Body of pancreas (tissue), 4 donors: ENCODE data around the gene ETV5.

ENCODE experiments used
- CTCF ChIP-seq, 7 experiments: fragments of 450-650 bp in 4 of 7; fragments of 200-600 bp in 3 of 7; sonication (generic) in 3 of 7; IDR thresholded peaks; one replicate each; pipeline ENCODE4 v1.5.1; 2016 to 2019; ENCODE audit warnings: antibody characterized with exemption in 7 of 7
- POLR2A ChIP-seq, 3 donors: fragments of 450-650 bp; IDR thresholded peaks; one replicate each; pipeline ENCODE4 v1.6.1; 2016; ENCODE audit warnings: antibody characterized with exemption in 3 of 3, mild to moderate bottlenecking in 2 of 3

- TF ChIP-seq CTCF (IDR thresholded peaks at IDR 0.05) = no peak
- TF ChIP-seq POLR2A (IDR thresholded peaks at IDR 0.05) = peak in 2 of 3 donors; percentile 32 to 34
Measured at GRCh38 chr3:186124592-186124991, 15.7 kb upstream of the ETV5 start.
